Mucosa of descending colon (tissue), 3 donors: ENCODE measurements around the gene LEMD1. TPM values are rescaled to one million over a fixed set of nuclear protein-coding genes. Genes with fewer than 3 reads are reported as not detected.
"Not testable (repeated sequence)": the region's sequence is repeated elsewhere in the genome, so short reads cannot be mapped to it uniquely, and the experiment has no call there.

Experiments used
- ATAC-seq: fragments of 200-7000 bp; cut with Tn5 transposase; one replicate; pipeline ENCODE4 v1.9.1; 2020; ENCODE audit warnings: mild to moderate bottlenecking, moderate library complexity
- DNase-seq, 3 donors: peaks; one replicate each; pipeline ENCODE4 v3.0.0-alpha.2; 2020
- H3K36me3 ChIP-seq: fragments of 200-600 bp; one replicate; pipeline ENCODE4 v1.8.0; 2021; ENCODE audit warnings: low read depth, mild to moderate bottlenecking
- H3K4me1 ChIP-seq: fragments of 200-600 bp; one replicate; pipeline ENCODE4 v1.8.0; 2021; ENCODE audit warnings: low read depth, mild to moderate bottlenecking
- H3K4me3 ChIP-seq: fragments of 200-600 bp; one replicate; pipeline ENCODE4 v1.8.0; 2021; ENCODE audit warnings: mild to moderate bottlenecking
- H3K9me3 ChIP-seq: fragments of 200-600 bp; one replicate; pipeline ENCODE4 v1.8.0; 2021; ENCODE audit warnings: mild to moderate bottlenecking
- CTCF ChIP-seq: fragments of 200-600 bp; IDR thresholded peaks from one replicate; pipeline ENCODE4 v1.8.0; 2022; ENCODE audit warnings: antibody characterized with exemption, mild to moderate bottlenecking
- intact Hi-C, 2 donors: fragments of 100-400 bp; cut with DNase I in 1 of 2; cut with micrococcal nuclease in 1 of 2; formaldehyde crosslinking; loops; one replicate each; pipeline versions ENCODE4 v1.11.0 to v1.11.1; 2022; cut with DNase I, micrococcal nuclease
- total RNA-seq, 3 donors: library from RNA; stranded (reverse); fragmentation: NEBNext Ultra II Directional in 2 of 3; extraction: Animal tissue kit (Norgen Biotek cat#: 25700) in 2 of 3; gene quantifications; one replicate each; pipeline versions ENCODE4 v1.2.1 to v1.2.4, GENCODE V29; 2021 to 2023
- donor health status: DM: no; HTN: no; CAD: no; lungs with moderate emphysema.
- donor health status: DM: no; HTN: no; CAD: no.
- donor health status: DM: no; HTN: yes; CAD: no.

LEMD1 gene
- total RNA-seq, 3 donors from 2014 or later = not detected

DNA sequence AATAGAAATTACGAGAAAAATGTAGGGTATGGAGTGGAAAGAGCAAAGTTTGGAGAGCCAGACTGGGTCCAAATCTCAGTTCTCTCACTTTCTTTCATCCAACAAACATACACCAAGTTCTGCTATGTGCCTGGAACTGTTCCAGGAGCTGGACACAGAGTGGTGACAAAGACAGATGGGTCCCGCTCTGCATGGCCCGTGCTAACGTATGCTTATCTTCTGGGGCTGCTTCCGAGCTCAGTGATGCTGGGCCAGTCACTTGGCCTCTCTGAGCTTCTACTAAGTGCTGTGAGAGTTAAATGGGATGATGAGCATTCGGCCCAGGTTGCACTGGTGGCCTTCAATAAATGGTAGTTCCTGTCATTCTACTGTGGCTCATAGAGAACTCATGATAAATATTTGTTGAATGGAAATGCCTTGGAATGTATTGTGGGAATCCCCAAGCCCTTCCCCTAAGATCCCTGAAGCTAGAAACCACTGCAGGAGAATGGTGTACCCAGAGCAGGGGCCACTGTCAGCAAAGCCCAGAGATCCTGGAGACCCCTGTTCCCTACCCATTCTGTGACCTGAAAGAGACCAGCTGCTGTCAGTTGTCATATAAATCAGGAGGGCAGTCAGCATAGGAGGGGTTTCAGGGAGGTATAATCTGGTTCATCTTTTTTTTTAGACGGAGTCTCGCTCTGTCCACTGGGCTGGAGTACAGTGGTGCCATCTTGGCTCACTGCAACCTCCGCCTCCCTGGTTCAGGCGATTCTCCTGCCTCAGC is 3.8 kb downstream of the LEMD1 start:
- no peak for DNase-seq

GRCh38 chr1:205416322-205416721 is 5.5 kb downstream of the LEMD1 start:
- DNase-seq = no peak
- Histone ChIP-seq H3K4me3 (no peak overlapping the region), H3K4me1 (no peaks in the 10 kb centered on the region), H3K9me3 (no peaks in the 10 kb centered on the region), H3K36me3 (no peaks in the 10 kb centered on the region)
- TF ChIP-seq CTCF = no peak
- ATAC-seq = no peak
- intact Hi-C loops = no loop called here

More for the DNA sequence above, 3.8 kb downstream of the LEMD1 start:
- H3K4me3 ChIP-seq = no peak overlapping the region
- intact Hi-C loops = no loop called here
- no peak for ATAC-seq
- no peaks in the 10 kb centered on the region for H3K4me1 ChIP-seq
- no peak for TF ChIP-seq CTCF
- H3K36me3 ChIP-seq = no peaks in the 10 kb centered on the region
- H3K9me3 ChIP-seq = no peaks in the 10 kb centered on the region

DNA sequence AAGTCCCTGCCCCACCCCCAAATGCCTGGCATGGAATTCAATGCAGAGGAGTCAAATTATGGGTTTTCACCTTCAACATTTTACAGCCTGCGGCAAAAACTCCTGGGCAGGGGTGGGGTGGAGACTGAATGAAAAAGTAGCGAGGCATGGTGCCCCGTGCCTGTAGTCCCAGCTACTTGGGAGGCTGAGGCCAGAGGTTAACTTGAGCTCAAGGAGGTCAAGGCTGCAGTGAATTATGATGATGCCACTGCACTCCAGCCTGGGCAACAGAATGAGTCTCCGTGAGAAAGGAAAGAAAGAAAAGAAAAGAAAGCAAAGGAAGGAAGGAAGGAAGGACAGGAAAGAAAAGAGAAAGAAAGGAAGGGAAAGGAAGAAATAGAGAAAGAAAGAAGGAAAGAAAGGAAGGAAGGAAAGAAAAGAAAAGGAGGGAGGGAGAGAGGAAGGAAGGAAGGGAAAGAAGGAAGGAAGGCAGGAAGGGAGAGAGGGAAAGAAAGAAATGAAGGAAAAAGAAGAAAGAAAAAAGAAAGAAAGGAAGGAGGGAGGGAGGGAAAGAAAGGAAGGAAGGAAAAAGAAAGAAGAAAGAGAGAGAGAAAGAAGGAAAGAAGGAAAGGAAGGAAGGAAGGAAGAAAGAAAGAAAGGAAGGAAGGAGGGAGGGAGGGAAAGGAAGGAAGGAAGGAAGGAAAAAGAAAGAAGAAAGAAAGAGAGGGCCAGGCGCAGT is 11.1 kb downstream of the LEMD1 start:
- no peak overlapping the region for H3K4me3 ChIP-seq
- intact Hi-C loops = no loop called here
- H3K4me1 ChIP-seq = no peaks in the 10 kb centered on the region
- H3K9me3 ChIP-seq = no peaks in the 10 kb centered on the region
- TF ChIP-seq CTCF = no peak
- no peak for ATAC-seq
- no peaks in the 10 kb centered on the region for H3K36me3 ChIP-seq
- no peak for DNase-seq

DNA sequence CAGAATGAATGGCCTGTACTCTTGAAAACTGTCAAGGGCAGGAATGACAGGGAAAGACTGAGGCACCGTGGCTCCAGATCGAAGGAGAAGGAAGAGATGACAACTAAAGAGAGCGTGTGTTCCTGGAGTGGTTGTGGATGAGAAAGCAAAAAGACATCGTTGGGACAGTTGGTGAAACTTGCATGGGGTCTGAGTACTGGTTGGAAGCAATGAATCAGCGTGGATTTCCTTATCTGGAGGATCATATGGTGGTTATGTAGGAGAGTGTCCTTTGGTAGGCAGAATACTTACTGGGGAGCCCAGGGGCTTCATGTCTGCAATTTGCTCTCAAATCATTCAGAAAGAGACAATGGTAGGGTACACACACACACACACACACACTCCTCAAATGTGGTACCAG is 13.9 kb downstream of the LEMD1 start:
- no peak for ATAC-seq
- no peaks in the 10 kb centered on the region for H3K9me3 ChIP-seq
- intact Hi-C loops = no loop called here

DNA sequence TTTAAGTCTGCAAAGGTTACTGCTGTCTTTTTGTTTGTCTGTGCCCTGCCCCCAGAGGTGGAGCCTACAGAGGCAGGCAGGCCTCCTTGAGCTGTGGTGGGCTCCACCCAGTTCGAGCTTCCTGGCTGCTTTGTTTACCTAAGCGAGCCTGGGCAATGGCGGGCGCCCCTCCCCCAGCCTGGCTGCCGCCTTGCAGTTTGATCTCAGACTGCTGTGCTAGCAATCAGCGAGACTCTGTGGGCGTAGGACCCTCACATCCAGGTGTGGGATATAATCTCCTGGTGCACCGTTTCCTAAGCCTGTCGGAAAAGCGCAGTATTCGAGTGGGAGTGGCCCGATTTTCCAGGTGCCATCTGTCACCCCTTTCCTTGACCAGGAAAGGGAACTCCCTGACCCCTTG is 15.6 kb downstream of the LEMD1 start:
- intact Hi-C loops, ATAC-seq, H3K36me3 ChIP-seq, H3K9me3 ChIP-seq, H3K4me3 ChIP-seq, H3K4me1 ChIP-seq: not testable (repeated sequence)
- DNase-seq = peak in 1 of 3 donors; percentile 56

More for the DNA sequence above, 13.9 kb downstream of the LEMD1 start:
- no peak for TF ChIP-seq CTCF
- H3K36me3 ChIP-seq = no peaks in the 10 kb centered on the region
- no peak overlapping the region for H3K4me3 ChIP-seq
- no peaks in the 10 kb centered on the region for H3K4me1 ChIP-seq
- DNase-seq = no peak

DNA sequence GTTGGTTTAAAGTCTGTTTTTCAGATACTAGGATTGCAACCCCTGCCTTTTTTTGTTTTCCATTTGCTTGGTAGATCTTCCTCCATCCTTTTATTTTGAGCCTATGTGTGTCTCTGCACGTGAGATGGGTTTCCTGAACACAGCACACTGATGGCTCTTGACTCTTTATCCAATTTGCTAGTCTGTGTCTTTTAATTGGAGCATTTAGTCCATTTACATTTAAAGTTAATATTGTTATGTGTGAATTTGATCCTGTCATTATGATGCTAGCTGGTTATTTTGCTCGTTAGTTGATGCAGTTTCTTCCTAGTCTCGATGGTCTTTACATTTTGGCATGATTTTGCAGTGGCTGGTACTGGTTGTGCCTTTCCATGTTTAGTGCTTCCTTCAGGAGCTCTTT is 17.4 kb downstream of the LEMD1 start:
- H3K4me1 ChIP-seq, H3K4me3 ChIP-seq, H3K36me3 ChIP-seq, intact Hi-C loops, ATAC-seq, H3K9me3 ChIP-seq, DNase-seq: not testable (repeated sequence)
